ENCODE measurements around the gene KSR1.

- TF ChIP-seq CTCF (IDR thresholded peaks at IDR 0.05) (no peak), POLR2AphosphoS5 (IDR thresholded peaks at IDR 0.05) (no peak)
Measured at GRCh38 chr17:27573971-27574525, 117.8 kb downstream of the KSR1 start.
